ENCODE measurements around the gene TRANK1. TPM values are rescaled to one million over a fixed set of nuclear protein-coding genes. Genes with fewer than 3 reads are reported as not detected.

TRANK1 gene
- total RNA-seq, 4 donors from 2014 or later: 8.7 to 12.6 (median 10.5) TPM

- H3K4me3 ChIP-seq: no peak overlapping the region
- peak overlapping the region in 1 of 4 donors; percentile 67 for H3K27ac ChIP-seq
- WGBS, 2 donors: 87 to 89% methylated on average over 2 of the region's 2 CpGs
- TF ChIP-seq EP300 (IDR thresholded peaks at IDR 0.05) (no peak), CTCF (IDR thresholded peaks at IDR 0.05) (no peak), POLR2A (IDR thresholded peaks at IDR 0.05) (no peak)
- H3K9me3 ChIP-seq: no peaks in the 10 kb centered on the region
- no peak for DNase-seq (ENCODE audit: low spot score in 2 of 2)
- peaks cover 0 to 13% (median 0%) of the 10 kb centered on the region in 4 donors for H3K4me1 ChIP-seq
- H3K27me3 ChIP-seq: no peaks in the 10 kb centered on the region
- H3K36me3 ChIP-seq: no peaks in the 10 kb centered on the region
Measured at GRCh38 chr3:36777424-36778218, 167.2 kb downstream of the TRANK1 start.

Small RNA genes within 50 kb of the gene (small RNA-seq; reads per million reads assigned to genes)
- gene RNU6ATAC4P: not detected

Other genes starting within 250 kb of the TRANK1 start
- gene DCLK3, start 180.5 kb downstream of the TRANK1 start, total RNA-seq: 10 to 100 TPM; 15.0 to 37.3 (median 32.0) TPM
- gene EPM2AIP1, start 48.1 kb upstream of the TRANK1 start, total RNA-seq: 10 to 100 TPM in 3 of 4 donors, 1 to 10 TPM in 1; 9.9 to 18.4 (median 14.8) TPM
- 10 to 100 TPM; 28.8 to 57.2 (median 40.9) TPM for gene MLH1, start 48.5 kb upstream of the TRANK1 start, total RNA-seq
- gene LRRFIP2, start 229.5 kb upstream of the TRANK1 start, total RNA-seq: 10 to 100 TPM; 48.9 to 64.8 (median 62.7) TPM